Right lobe of liver (tissue), 4 donors: ENCODE results near the gene MDFIC2.

Experiments used
- CTCF ChIP-seq, 4 donors: fragments of 200-600 bp in 3 of 4; fragments of 450-650 bp in 1 of 4; IDR thresholded peaks; one replicate each; pipeline versions ENCODE4 v1.5.1 to v1.8.0; 2016 to 2022; ENCODE audit warnings: antibody characterized with exemption in 4 of 4, mild to moderate bottlenecking in 2 of 4
- POLR2A ChIP-seq: fragments of 450-650 bp; IDR thresholded peaks from one replicate; pipeline ENCODE4 v1.6.1; 2017; ENCODE audit warnings: antibody characterized with exemption, mild to moderate bottlenecking
- donor health status: DM: no; HTN: no; CAD: no.
- donor health status: DM: no; HTN: no; CAD: no.
- donor health status: DM: no; HTN: yes; CAD: no.

GRCh38 chr3:70156808-70157207 lies 155.6 kb downstream of the MDFIC2 start:
- TF ChIP-seq CTCF (IDR thresholded peaks at IDR 0.05) (no peak), POLR2A (no peak)
